Fibroblast of mammary gland (primary cell): ENCODE data around the gene WFDC1.

Experiments used
- DNase-seq: peaks from one replicate; pipeline ENCODE4 v3.0.0-alpha.2; 2010; ENCODE audit warnings: low read depth
- H3K4me3 ChIP-seq: 2 replicates; pipeline ENCODE4 v1.5.1; 2011; ENCODE audit warnings: low read depth, mild to moderate bottlenecking, low read length, moderate library complexity; ENCODE audit not compliant: control insufficient read depth
- TF ChIP-seq, protein P1 (sequence below): conservative IDR thresholded peaks from 2 replicates; pipeline ENCODE4 v1.5.1; 2011; ENCODE audit warnings: low read depth, low read length, inconsistent platforms; ENCODE audit not compliant: control insufficient read depth, insufficient read depth

WFDC1 gene

GRCh38 chr16:84313921-84314320 is 19.2 kb downstream of the WFDC1 start:
- TF ChIP-seq, protein P1, sequence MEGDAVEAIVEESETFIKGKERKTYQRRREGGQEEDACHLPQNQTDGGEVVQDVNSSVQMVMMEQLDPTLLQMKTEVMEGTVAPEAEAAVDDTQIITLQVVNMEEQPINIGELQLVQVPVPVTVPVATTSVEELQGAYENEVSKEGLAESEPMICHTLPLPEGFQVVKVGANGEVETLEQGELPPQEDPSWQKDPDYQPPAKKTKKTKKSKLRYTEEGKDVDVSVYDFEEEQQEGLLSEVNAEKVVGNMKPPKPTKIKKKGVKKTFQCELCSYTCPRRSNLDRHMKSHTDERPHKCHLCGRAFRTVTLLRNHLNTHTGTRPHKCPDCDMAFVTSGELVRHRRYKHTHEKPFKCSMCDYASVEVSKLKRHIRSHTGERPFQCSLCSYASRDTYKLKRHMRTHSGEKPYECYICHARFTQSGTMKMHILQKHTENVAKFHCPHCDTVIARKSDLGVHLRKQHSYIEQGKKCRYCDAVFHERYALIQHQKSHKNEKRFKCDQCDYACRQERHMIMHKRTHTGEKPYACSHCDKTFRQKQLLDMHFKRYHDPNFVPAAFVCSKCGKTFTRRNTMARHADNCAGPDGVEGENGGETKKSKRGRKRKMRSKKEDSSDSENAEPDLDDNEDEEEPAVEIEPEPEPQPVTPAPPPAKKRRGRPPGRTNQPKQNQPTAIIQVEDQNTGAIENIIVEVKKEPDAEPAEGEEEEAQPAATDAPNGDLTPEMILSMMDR: no peak
- no peak overlapping the region for H3K4me3 ChIP-seq
- DNase-seq: no peak

GRCh38 chr16:84314373-84314772 is 19.7 kb downstream of the WFDC1 start:
- TF ChIP-seq, protein P1: no peak
- no peak overlapping the region for H3K4me3 ChIP-seq
- no peak for DNase-seq

- DNase-seq: no peak
- no peak overlapping the region for H3K4me3 ChIP-seq
- TF ChIP-seq, protein P1: no peak
These were observed 20.1 kb downstream of the WFDC1 start for GRCh38 chr16:84314814-84315213.

GRCh38 chr16:84315422-84315821 is 20.7 kb downstream of the WFDC1 start:
- TF ChIP-seq, protein P1: no peak
- no peak overlapping the region for H3K4me3 ChIP-seq
- DNase-seq: peak; percentile 40

GRCh38 chr16:84318091-84318975 is 23.7 kb downstream of the WFDC1 start:
- H3K4me3 ChIP-seq: no peak overlapping the region
- DNase-seq: no peak
- TF ChIP-seq, protein P1: no peak

- DNase-seq: no peak
- TF ChIP-seq, protein P1: no peak
These were observed 24.6 kb downstream of the WFDC1 start for GRCh38 chr16:84319146-84319760.

More at GRCh38 chr16:84319146-84319760, 24.6 kb downstream of the WFDC1 start:
- no peak overlapping the region for H3K4me3 ChIP-seq
